ENCODE results near the gene PCGF6. TPM values are rescaled to one million over a fixed set of nuclear protein-coding genes. Genes with fewer than 3 reads are reported as not detected.

Gene PCGF6
- total and polyA plus RNA-seq, 2 experiments from 2014 or later = 9.7 to 12.6 TPM

GRCh38 chr10:103334567-103334966, 16.4 kb downstream of the PCGF6 start:
- Histone ChIP-seq H3K79me2 (ENCODE audit: insufficient read depth) (no peaks in the 10 kb centered on the region), H3K4me2 (ENCODE audit: unreplicated experiment) (no peak overlapping the region), H2AFZ (no peak overlapping the region), H3K9me3 (ENCODE audit: low read depth) (no peaks in the 10 kb centered on the region), H4K20me1 (ENCODE audit: insufficient read depth) (no peaks in the 10 kb centered on the region), H3K27me3 (replicated peaks; ENCODE audit: insufficient read depth) (no peaks in the 10 kb centered on the region), H3K9me2 (ENCODE audit: insufficient read depth) (no peaks in the 10 kb centered on the region), H3K4me3 (no peak overlapping the region), H3K9ac (no peak overlapping the region), H3K27ac (no peak overlapping the region), H3K36me3 (ENCODE audit: low read depth) (peaks cover 21% of the 10 kb centered on the region), H3K4me1 (ENCODE audit: insufficient read depth) (no peaks in the 10 kb centered on the region), H3F3A (ENCODE audit: insufficient read depth) (peaks cover 6% of the 10 kb centered on the region; the same call in 1 of the 2 replicates)
- TF ChIP-seq EZH2 (IDR thresholded peaks at IDR 0.05; ENCODE audit: insufficient read depth, poor library complexity, severe bottlenecking) (no peak), EZH2phosphoT487 (IDR thresholded peaks at IDR 0.05; ENCODE audit: insufficient read depth, low read depth) (no peak)
- no peak for DNase-seq
- in situ Hi-C loops (cut with MboI) = no loop called here

- peak; percentile 55 for DNase-seq
- whole genome bisulfite sequencing, 2 experiments (ENCODE audit: low coverage in 1 of 2, low lambda C conversion rate in 2 of 2, missing lambda C conversion rate in 2 of 2) = 80 to 85% methylated on average over 2 of the region's 2 CpGs
- TF ChIP-seq EZH2 (IDR thresholded peaks at IDR 0.05; ENCODE audit: insufficient read depth, poor library complexity, severe bottlenecking) (no peak), EZH2phosphoT487 (IDR thresholded peaks at IDR 0.05; ENCODE audit: insufficient read depth, low read depth) (no peak)
- H3K4me3 ChIP-seq = no peak overlapping the region
- in situ Hi-C loops (cut with MboI) = no loop called here
- no peaks in the 10 kb centered on the region for H3K9me3 ChIP-seq (ENCODE audit: low read depth)
- H3K9ac ChIP-seq = no peak overlapping the region
- no peaks in the 10 kb centered on the region for H3K27me3 ChIP-seq (replicated peaks; ENCODE audit: insufficient read depth)
- no peaks in the 10 kb centered on the region for H3K4me1 ChIP-seq (ENCODE audit: insufficient read depth)
- no peaks in the 10 kb centered on the region for H3K9me2 ChIP-seq (ENCODE audit: insufficient read depth)
- no peaks in the 10 kb centered on the region for H3K79me2 ChIP-seq (ENCODE audit: insufficient read depth)
- peaks cover 6% of the 10 kb centered on the region; the same call in 1 of the 2 replicates for H3F3A ChIP-seq (ENCODE audit: insufficient read depth)
- no peaks in the 10 kb centered on the region for H4K20me1 ChIP-seq (ENCODE audit: insufficient read depth)
- H2AFZ ChIP-seq = no peak overlapping the region
- no peak overlapping the region for H3K4me2 ChIP-seq (ENCODE audit: unreplicated experiment)
- H3K27ac ChIP-seq = no peak overlapping the region
- H3K36me3 ChIP-seq (ENCODE audit: low read depth) = peaks cover 21% of the 10 kb centered on the region
Measured at GRCh38 chr10:103333934-103334520, 16.9 kb downstream of the PCGF6 start.

- no peaks in the 10 kb centered on the region for H3K9me3 ChIP-seq (ENCODE audit: low read depth)
- no peak for DNase-seq
- 96 to 98% methylated on average over 7 of the region's 7 CpGs for WGBS, 2 experiments (ENCODE audit: low coverage in 1 of 2, low lambda C conversion rate in 2 of 2, missing lambda C conversion rate in 2 of 2)
- no peaks in the 10 kb centered on the region for H4K20me1 ChIP-seq (ENCODE audit: insufficient read depth)
- H3K4me2 ChIP-seq (ENCODE audit: unreplicated experiment) = no peak overlapping the region
- H3K4me1 ChIP-seq (ENCODE audit: insufficient read depth) = no peaks in the 10 kb centered on the region
- no peak for TF ChIP-seq EZH2 (IDR thresholded peaks at IDR 0.05; ENCODE audit: insufficient read depth, poor library complexity, severe bottlenecking)
- H3F3A ChIP-seq (ENCODE audit: insufficient read depth) = no peaks in the 10 kb centered on the region
- no peak overlapping the region for H3K4me3 ChIP-seq
- in situ Hi-C loops (cut with MboI) = no loop called here
- H3K27me3 ChIP-seq (replicated peaks; ENCODE audit: insufficient read depth) = no peaks in the 10 kb centered on the region
- no peaks in the 10 kb centered on the region for H3K9me2 ChIP-seq (ENCODE audit: insufficient read depth)
- H3K36me3 ChIP-seq (ENCODE audit: low read depth) = peaks cover 42% of the 10 kb centered on the region
- H3K9ac ChIP-seq = no peak overlapping the region
- no peak overlapping the region for H2AFZ ChIP-seq
- no peaks in the 10 kb centered on the region for H3K79me2 ChIP-seq (ENCODE audit: insufficient read depth)
- no peak overlapping the region for H3K27ac ChIP-seq
Measured at GRCh38 chr10:103327906-103328305, 23.0 kb downstream of the PCGF6 start.

- Histone ChIP-seq H3K27ac (no peak overlapping the region), H3K4me2 (ENCODE audit: unreplicated experiment) (no peak overlapping the region), H3K27me3 (replicated peaks; ENCODE audit: insufficient read depth) (no peaks in the 10 kb centered on the region), H3K4me1 (ENCODE audit: insufficient read depth) (no peaks in the 10 kb centered on the region), H2AFZ (no peak overlapping the region), H3K79me2 (ENCODE audit: insufficient read depth) (no peaks in the 10 kb centered on the region), H3K9me3 (ENCODE audit: low read depth) (no peaks in the 10 kb centered on the region), H3K36me3 (ENCODE audit: low read depth) (peaks cover 28% of the 10 kb centered on the region; the same call in 1 of the 2 replicates), H3K9me2 (ENCODE audit: insufficient read depth) (no peaks in the 10 kb centered on the region), H4K20me1 (ENCODE audit: insufficient read depth) (no peaks in the 10 kb centered on the region), H3K9ac (no peak overlapping the region), H3F3A (ENCODE audit: insufficient read depth) (no peaks in the 10 kb centered on the region), H3K4me3 (no peak overlapping the region)
- TF ChIP-seq EZH2phosphoT487 (IDR thresholded peaks at IDR 0.05; ENCODE audit: insufficient read depth, low read depth) = no peak
- no peak for TF ChIP-seq EZH2 (IDR thresholded peaks at IDR 0.05; ENCODE audit: insufficient read depth, poor library complexity, severe bottlenecking)
- no peak for DNase-seq
- in situ Hi-C loops (cut with MboI) = no loop called here
Measured at GRCh38 chr10:103316087-103316486, 34.9 kb downstream of the PCGF6 start.

GRCh38 chr10:103310197-103310596, 40.7 kb downstream of the PCGF6 start:
- H3K27me3 ChIP-seq (replicated peaks; ENCODE audit: insufficient read depth) = no peaks in the 10 kb centered on the region
- peaks cover 6% of the 10 kb centered on the region; the same call in 1 of the 2 replicates for H3K36me3 ChIP-seq (ENCODE audit: low read depth)
- 90 to 100% methylated on average over 1 of the region's 1 CpG for WGBS, 2 experiments (ENCODE audit: low coverage in 1 of 2, low lambda C conversion rate in 2 of 2, missing lambda C conversion rate in 2 of 2)
- no peaks in the 10 kb centered on the region for H3K79me2 ChIP-seq (ENCODE audit: insufficient read depth)
- H4K20me1 ChIP-seq (ENCODE audit: insufficient read depth) = no peaks in the 10 kb centered on the region
- H3K4me2 ChIP-seq (ENCODE audit: unreplicated experiment) = no peak overlapping the region
- no peak overlapping the region for H3K4me3 ChIP-seq
- H3K9ac ChIP-seq = no peak overlapping the region
- in situ Hi-C loops (cut with MboI) = no loop called here
- H3K9me2 ChIP-seq (ENCODE audit: insufficient read depth) = no peaks in the 10 kb centered on the region
- no peaks in the 10 kb centered on the region for H3F3A ChIP-seq (ENCODE audit: insufficient read depth)
- H3K27ac ChIP-seq = no peak overlapping the region
- TF ChIP-seq EZH2 (IDR thresholded peaks at IDR 0.05; ENCODE audit: insufficient read depth, poor library complexity, severe bottlenecking) = no peak
- TF ChIP-seq EZH2phosphoT487 (IDR thresholded peaks at IDR 0.05; ENCODE audit: insufficient read depth, low read depth) = no peak
- H3K9me3 ChIP-seq (ENCODE audit: low read depth) = no peaks in the 10 kb centered on the region
- H3K4me1 ChIP-seq (ENCODE audit: insufficient read depth) = no peaks in the 10 kb centered on the region
- DNase-seq = no peak
- H2AFZ ChIP-seq = no peak overlapping the region
